Ectodermal cell (in vitro differentiated cells): ENCODE results near the gene ADARB1.
"Not testable (repeated sequence)": the region's sequence is repeated elsewhere in the genome, so short reads cannot be mapped to it uniquely, and the experiment has no call there.

Experiments used
- H3K27ac ChIP-seq: 2 replicates; pipeline ENCODE4 v1.7.0; 2013; ENCODE audit warnings: mild to moderate bottlenecking, low read depth, low read length; ENCODE audit not compliant: insufficient read depth, poor library complexity, severe bottlenecking
- H3K27me3 ChIP-seq: 2 replicates; pipeline ENCODE4 v1.7.0; 2013; ENCODE audit warnings: mild to moderate bottlenecking, low read length; ENCODE audit not compliant: insufficient read depth, control insufficient read depth, poor library complexity, severe bottlenecking
- H3K36me3 ChIP-seq: one replicate; pipeline ENCODE4 v1.7.0; 2013; ENCODE audit warnings: low read length; ENCODE audit not compliant: control insufficient read depth, insufficient read depth
- H3K4me1 ChIP-seq: one replicate; pipeline ENCODE4 v1.7.0; 2013; ENCODE audit warnings: low read length; ENCODE audit not compliant: control insufficient read depth, insufficient read depth
- H3K4me3 ChIP-seq: 2 replicates; pipeline ENCODE4 v1.7.0; 2013; ENCODE audit warnings: low read depth, low read length, control low read depth; ENCODE audit not compliant: insufficient read depth
- H3K9me3 ChIP-seq: 2 replicates; pipeline ENCODE4 v1.7.0; 2013; ENCODE audit warnings: mild to moderate bottlenecking, low read length, moderate library complexity; ENCODE audit not compliant: control insufficient read depth
- WGBS, 2 experiments: methylation state at CpG; one replicate each; pipeline ENCODE4 v1.1.7; 2013; ENCODE audit warnings: missing lambda C conversion rate in 2 of 2; 5-methylcytosine and 5-hydroxymethylcytosine counted together

The ADARB1 gene

GRCh38 chr21:45135122-45135521 lies 60.7 kb downstream of the ADARB1 start:
- WGBS, 2 experiments, result 94 to 96% methylated on average over 3 of the region's 3 CpGs
- H3K4me3 ChIP-seq, result no peak overlapping the region
- H3K9me3 ChIP-seq, result no peaks in the 10 kb centered on the region
- no peaks in the 10 kb centered on the region for H3K27me3 ChIP-seq
- no peak overlapping the region for H3K27ac ChIP-seq
- no peaks in the 10 kb centered on the region for H3K36me3 ChIP-seq
- no peaks in the 10 kb centered on the region for H3K4me1 ChIP-seq

- WGBS, 2 experiments, result 88 to 92% methylated on average over 9 of the region's 9 CpGs
- Histone ChIP-seq H3K36me3 (no peaks in the 10 kb centered on the region), H3K4me1 (no peaks in the 10 kb centered on the region), H3K9me3 (no peaks in the 10 kb centered on the region), H3K27me3 (no peaks in the 10 kb centered on the region), H3K4me3 (no peak overlapping the region), H3K27ac (no peak overlapping the region)
Measured at GRCh38 chr21:45135868-45136267, 61.5 kb downstream of the ADARB1 start.

- 87 to 91% methylated on average over 8 of the region's 8 CpGs for WGBS, 2 experiments
- H3K27ac ChIP-seq, result no peak overlapping the region
- H3K4me1 ChIP-seq, result no peaks in the 10 kb centered on the region
- H3K4me3 ChIP-seq, result no peak overlapping the region
- H3K9me3 ChIP-seq, result no peaks in the 10 kb centered on the region
- H3K36me3 ChIP-seq, result no peaks in the 10 kb centered on the region
- no peaks in the 10 kb centered on the region for H3K27me3 ChIP-seq
Measured at GRCh38 chr21:45136500-45136899, 62.1 kb downstream of the ADARB1 start.

GRCh38 chr21:45136927-45137611 lies 62.7 kb downstream of the ADARB1 start:
- no peak overlapping the region for H3K27ac ChIP-seq

GRCh38 chr21:45137612-45137937 lies 63.2 kb downstream of the ADARB1 start:
- no peaks in the 10 kb centered on the region for H3K27me3 ChIP-seq
- no peaks in the 10 kb centered on the region for H3K9me3 ChIP-seq
- H3K27ac ChIP-seq, result no peak overlapping the region
- no peaks in the 10 kb centered on the region for H3K36me3 ChIP-seq
- H3K4me3 ChIP-seq, result no peak overlapping the region
- H3K4me1 ChIP-seq, result no peaks in the 10 kb centered on the region

More at GRCh38 chr21:45136927-45137611, 62.7 kb downstream of the ADARB1 start:
- H3K4me3 ChIP-seq, result no peak overlapping the region
- 51 to 58% methylated on average over 10 to 11 of the region's 11 CpGs for WGBS, 2 experiments
- H3K9me3 ChIP-seq, result no peaks in the 10 kb centered on the region
- no peaks in the 10 kb centered on the region for H3K4me1 ChIP-seq
- H3K36me3 ChIP-seq, result no peaks in the 10 kb centered on the region
- no peaks in the 10 kb centered on the region for H3K27me3 ChIP-seq

GRCh38 chr21:45138199-45139002 lies 64.0 kb downstream of the ADARB1 start:
- H3K4me3 ChIP-seq, result no peak overlapping the region
- H3K27me3 ChIP-seq, result no peaks in the 10 kb centered on the region
- no peaks in the 10 kb centered on the region for H3K36me3 ChIP-seq
- no peaks in the 10 kb centered on the region for H3K9me3 ChIP-seq
- 73% methylated on average over 12 of the region's 12 CpGs for WGBS, 2 experiments
- H3K27ac ChIP-seq, result no peak overlapping the region
- H3K4me1 ChIP-seq, result no peaks in the 10 kb centered on the region

GRCh38 chr21:45139003-45139360 lies 64.6 kb downstream of the ADARB1 start:
- not testable (repeated sequence) for H3K27ac ChIP-seq, H3K4me3 ChIP-seq, H3K27me3 ChIP-seq, H3K4me1 ChIP-seq, H3K36me3 ChIP-seq, H3K9me3 ChIP-seq
- 92 to 94% methylated on average over 7 of the region's 7 CpGs for WGBS, 2 experiments

- Histone ChIP-seq H3K9me3 (no peaks in the 10 kb centered on the region), H3K27me3 (no peaks in the 10 kb centered on the region), H3K36me3 (no peaks in the 10 kb centered on the region), H3K27ac (no peak overlapping the region), H3K4me3 (no peak overlapping the region), H3K4me1 (no peaks in the 10 kb centered on the region)
- WGBS, 2 experiments, result 94 to 96% methylated on average over 13 of the region's 13 CpGs
Measured at GRCh38 chr21:45139473-45139872, 65.1 kb downstream of the ADARB1 start.

GRCh38 chr21:45140346-45140940 lies 66.1 kb downstream of the ADARB1 start:
- Histone ChIP-seq H3K27me3 (no peaks in the 10 kb centered on the region), H3K4me3 (no peak overlapping the region), H3K9me3 (no peaks in the 10 kb centered on the region), H3K36me3 (no peaks in the 10 kb centered on the region), H3K4me1 (no peaks in the 10 kb centered on the region), H3K27ac (no peak overlapping the region)
- 30 to 33% methylated on average over 9 of the region's 9 CpGs for WGBS, 2 experiments

GRCh38 chr21:45140944-45141343 lies 66.6 kb downstream of the ADARB1 start:
- not testable (repeated sequence) for H3K27ac ChIP-seq, H3K4me3 ChIP-seq, H3K36me3 ChIP-seq, H3K4me1 ChIP-seq, H3K27me3 ChIP-seq, H3K9me3 ChIP-seq
- WGBS, 2 experiments, result 84 to 97% methylated on average over 3 to 4 of the region's 4 CpGs
